Inferior parietal cortex (tissue), 1 donor: ENCODE data around the gene PEX6.

ENCODE experiments used
- DNase-seq: peaks from one replicate; pipeline ENCODE4 v3.0.0-alpha.2; 2016; ENCODE audit errors: extremely low spot score

The PEX6 gene

DNA sequence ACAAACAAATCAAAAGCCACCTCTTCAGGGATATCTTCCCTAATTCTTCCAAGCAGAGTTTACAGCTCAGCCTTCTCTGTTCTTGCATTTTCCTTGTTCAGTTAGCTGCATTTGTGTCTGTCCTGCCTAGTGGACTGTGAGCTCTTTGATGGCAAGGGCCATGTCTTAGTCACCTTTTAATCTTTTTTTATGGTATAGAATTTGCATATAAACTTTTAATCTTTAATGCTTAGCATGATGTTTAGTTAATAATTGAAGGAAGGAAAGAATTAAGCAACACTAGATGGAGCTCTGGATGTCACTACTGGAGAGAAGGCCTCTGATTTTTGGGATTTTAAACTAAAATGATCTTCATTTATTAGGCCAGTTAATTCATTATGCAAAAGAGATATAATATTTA, 17.5 kb upstream of the PEX6 start:
- no peak for DNase-seq

- no peak for DNase-seq
Measured at GRCh38 chr6:42993445-42993844, 14.5 kb upstream of the PEX6 start.

- no peak for DNase-seq
Measured at GRCh38 chr6:42989923-42990322, 10.9 kb upstream of the PEX6 start.

GRCh38 chr6:42988486-42989020, 9.6 kb upstream of the PEX6 start:
- no peak for DNase-seq

- DNase-seq = no peak
Measured at GRCh38 chr6:42987533-42988451, 8.8 kb upstream of the PEX6 start.

DNA sequence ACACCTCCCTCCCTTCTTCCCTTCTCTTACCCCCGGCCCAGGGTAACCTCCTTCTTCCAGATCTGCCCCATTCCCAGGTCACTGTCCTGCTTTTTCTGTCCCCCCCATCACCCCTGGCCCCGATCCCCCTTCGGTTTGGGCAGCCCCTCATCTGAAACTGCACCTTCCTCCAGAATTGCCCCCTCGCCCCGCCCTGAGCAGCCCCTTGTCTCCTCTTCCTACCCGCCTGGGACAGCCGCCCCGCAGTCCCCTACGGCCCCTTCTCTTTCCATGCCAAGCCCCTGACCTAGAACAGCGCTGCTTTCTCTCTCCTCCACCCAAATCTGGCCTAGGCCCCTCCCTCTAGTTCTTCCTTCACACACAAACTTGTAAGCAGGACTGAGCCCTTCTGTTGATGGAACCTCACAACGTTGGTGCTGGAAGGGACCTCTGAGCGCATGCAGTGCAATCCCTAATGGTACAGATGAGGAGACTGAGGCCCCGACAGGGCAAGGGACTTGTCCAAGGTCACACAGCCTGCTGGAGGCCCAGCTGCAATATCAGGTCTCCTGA, 6.0 kb upstream of the PEX6 start:
- DNase-seq = no peak

DNA sequence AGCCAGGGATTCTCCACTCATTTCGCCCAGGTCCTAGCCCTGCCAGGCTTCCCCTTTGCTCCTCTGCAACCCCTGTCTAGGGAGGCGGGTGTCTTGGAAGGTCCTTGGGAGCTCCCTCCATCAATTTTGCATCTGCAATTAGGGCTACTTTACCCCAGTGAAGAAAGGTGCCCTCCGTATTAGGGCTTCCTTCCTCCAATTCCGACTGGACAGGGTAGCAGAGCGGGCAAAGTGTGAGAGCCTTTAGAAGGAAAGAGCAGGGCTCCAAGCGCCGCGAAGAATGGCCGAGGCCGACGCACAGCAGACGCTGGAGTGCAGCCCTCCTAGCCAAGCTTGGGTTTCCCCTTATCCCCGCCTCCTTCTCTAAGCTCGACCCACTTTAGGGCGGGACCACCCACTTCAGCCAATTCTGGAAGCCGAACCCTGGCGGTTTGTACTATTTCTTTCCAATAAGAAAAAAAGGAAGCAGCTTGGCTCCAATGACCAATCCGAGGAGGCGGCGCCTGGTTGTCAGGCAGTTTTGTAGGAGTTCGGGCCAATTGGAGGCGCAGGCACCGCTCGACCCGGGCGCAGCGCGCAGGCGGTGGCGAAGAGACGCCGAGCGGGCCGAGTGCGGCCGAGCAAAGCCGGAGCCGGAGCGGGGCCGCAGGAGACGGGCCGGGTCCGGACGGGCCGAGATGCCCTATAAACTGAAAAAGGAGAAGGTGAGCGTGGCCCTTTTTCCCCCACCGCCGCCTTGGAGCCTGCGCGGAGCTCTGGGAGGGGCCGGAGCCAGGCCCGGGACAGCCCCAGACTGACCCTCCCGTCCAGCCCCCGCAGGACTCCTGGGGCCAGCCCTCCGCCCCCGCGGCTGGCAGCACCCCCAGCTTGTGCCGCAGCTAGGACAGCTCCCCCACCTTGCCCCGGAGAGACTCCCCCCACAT, 5.3 kb upstream of the PEX6 start, which contains the start of gene PPP2R5D:
Gene PPP2R5D, plus strand, starts transcription at position 570 of the 923 bp plus-strand sequence. Its CDS starts 108 bp downstream, at position 678.
- peak; percentile 99 for DNase-seq

GRCh38 chr6:42981836-42982235, 2.9 kb upstream of the PEX6 start:
- no peak for DNase-seq

GRCh38 chr6:42979523-42980177, 669 bp upstream of the PEX6 start:
- DNase-seq = no peak

DNA sequence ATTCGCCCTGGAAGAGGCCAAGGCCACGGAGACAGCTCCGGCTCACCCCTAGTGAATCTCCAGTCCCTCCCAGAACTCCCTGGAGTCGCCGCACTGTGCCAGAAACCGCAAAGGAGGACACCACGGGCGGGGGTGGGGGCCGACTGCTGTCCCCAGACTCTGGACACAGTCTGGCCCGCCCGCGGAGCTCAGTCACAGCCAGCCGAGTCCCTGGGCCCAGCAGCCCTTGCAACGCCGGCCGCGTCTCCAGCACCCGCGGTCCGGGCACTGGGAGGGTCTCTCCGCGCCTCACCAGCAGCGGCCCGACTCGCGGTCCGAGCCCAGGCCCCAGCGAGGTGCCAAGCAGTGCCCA, 518 bp downstream of the PEX6 start:
- DNase-seq = no peak

DNA sequence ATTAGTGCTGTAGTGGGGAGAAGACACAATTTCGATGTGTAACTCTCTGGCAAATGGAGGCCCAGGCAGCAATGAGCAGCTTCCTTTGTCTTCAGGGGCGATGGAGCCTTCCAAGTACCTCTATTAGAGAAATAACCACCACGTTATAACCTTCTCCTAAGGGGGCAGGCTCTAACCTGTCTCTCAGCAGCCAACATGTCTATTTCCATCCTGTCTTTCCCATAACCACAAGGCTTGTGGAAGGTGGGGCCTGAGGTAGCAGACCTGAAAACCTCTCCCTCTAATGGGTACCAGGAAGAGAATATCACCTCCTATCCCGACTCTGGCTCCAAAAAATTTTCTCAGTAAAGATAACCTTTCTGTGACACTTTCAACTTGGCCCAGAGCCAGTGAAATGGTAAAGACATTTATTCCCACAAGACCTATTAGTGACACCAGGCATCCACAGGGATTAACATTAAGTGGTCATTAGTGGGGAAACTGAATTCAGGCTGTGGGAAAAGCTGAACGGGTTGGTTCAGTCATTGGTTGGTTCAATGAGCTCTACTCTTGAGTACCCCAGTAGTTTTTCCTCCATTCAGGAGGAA, 4.0 kb downstream of the PEX6 start:
- no peak for DNase-seq

GRCh38 chr6:42973926-42974325, 5.1 kb downstream of the PEX6 start:
- DNase-seq = no peak

DNA sequence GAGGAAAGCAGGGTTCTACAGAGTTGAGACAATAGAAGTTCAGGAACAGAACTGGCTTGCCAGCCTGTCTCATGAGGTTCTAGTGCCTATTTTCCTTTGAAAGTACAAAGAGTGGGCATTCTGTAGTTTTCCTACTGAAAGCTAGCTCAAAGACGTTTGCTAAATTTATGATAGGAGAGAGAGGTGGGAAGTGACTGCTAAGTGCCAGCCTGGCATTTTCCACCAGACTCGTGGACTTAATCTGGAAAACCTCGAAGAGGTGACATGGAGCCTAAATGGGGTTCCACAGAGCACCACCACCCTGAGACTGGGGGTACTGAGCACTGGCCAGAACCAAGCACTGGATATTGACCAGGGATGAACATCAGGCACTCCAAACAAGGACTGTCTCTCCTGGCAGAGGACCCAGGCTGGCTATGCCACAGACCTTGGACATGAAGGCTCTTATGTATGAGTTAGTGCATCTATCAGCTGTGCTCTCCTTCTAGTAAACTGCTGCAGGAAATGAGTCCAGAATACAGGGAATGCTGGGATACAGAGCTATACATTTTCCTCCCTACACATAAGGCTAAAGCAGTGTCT, 7.1 kb downstream of the PEX6 start:
- DNase-seq = peak; percentile 45

DNA sequence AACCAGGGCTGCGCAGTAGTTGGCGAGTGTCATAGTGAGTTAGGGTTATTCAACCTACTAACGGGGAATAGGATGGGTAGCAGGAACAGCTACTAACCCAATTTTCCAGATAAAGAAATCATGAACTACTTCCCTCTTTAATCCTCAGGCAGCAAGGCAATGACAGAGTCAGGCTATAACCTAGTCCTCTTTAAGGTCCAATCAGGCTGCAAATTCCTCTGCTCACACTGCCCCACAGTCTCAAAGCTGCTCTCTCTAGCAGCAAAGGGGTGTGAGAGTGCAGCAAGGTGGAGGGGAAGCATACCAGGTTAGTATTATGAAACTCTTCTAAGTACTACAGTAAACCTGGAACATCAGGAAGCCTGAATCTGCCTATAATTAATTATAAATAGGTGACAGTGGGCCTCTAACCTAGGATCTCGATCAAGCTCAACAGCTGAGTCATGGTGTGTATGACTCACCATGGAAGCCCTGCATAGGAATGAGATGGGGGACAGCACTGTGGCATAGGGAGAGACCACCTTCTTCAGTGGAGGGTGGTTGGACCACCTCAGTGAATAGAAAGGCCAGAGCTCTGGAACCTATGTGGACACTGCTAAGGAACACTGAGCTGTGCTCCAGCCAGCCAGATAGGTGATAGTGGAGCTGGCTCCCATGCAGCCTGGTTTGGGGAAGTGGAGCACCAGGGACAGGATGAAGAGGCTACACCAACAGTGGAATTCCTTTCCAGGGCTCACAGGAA, 7.9 kb downstream of the PEX6 start:
- DNase-seq = no peak

GRCh38 chr6:42969934-42970333, 9.0 kb downstream of the PEX6 start:
- no peak for DNase-seq

GRCh38 chr6:42969431-42969830, 9.6 kb downstream of the PEX6 start:
- no peak for DNase-seq

DNA sequence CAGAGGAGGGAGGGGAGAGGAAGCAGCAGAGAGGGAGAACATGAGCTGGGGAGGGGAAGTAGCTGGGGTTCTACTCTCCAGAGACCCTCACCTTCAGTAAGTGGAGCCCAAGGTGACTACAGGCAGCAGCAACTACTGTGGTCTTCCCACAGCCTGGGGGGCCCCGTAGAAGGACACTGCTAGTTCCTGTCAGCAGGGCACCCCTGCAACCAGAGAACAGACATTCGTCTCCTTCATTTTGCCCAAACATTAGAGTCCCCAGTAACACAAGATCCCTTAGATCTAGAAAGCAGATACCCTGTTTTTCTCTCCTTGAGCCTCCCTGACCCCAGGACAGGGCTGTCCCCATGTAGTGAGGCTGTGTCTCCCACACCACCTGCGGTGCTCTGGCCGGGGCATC, 10.2 kb downstream of the PEX6 start:
- no peak for DNase-seq

DNA sequence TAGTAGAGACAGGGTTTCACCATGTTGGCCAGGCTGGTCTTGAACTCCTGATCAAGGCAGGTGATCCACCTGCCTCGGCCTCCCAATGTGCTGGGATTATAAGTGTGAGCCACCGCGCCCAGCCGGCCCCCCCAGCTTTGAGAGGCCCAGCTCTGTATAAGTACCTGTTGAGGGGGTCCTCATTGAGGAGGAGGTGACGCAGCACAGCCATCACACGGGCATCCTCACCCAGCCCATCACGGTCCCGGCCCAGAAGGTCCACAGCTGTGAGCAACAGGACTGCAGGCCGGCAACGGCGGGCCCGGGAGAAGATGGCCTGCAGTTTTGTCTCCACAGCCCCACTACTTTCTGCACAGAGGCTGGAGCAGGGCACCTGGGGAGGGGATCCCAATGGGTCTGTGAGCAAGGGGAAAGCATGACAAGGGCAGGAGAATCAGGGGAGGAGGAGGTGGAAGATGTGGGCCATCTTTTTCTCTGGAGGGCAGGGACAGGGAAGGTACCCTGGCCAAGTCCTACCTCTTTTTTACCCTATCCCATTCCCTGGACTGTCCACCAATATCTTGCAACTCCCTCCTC, 10.8 kb downstream of the PEX6 start:
- DNase-seq = no peak

GRCh38 chr6:42967228-42967627, 11.8 kb downstream of the PEX6 start:
- DNase-seq = no peak

DNA sequence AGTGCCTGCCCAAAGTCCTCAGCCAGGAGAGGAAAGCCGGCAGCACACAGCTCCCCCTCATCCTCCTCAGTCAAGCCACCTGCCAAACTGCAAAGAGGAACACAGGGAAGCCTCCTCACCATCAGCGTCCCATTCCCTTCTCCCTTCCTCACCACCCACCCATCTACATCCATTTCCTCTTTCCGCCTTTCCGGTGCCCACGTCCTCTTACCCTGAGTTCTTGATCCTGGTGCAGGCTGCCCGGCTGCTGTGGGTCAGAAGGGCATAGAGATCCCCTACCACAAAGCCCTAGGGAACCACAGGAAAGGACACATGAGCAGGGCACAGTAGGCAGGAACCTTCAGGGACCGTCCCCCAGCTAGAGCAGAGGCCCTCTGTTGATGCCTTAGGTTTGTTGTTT, 12.4 kb downstream of the PEX6 start:
- no peak for DNase-seq
